ENCODE measurements around the gene ZNF641.
"Not testable (repeated sequence)": the region's sequence is repeated elsewhere in the genome, so short reads cannot be mapped to it uniquely, and the experiment has no call there.

ZNF641 gene

DNA sequence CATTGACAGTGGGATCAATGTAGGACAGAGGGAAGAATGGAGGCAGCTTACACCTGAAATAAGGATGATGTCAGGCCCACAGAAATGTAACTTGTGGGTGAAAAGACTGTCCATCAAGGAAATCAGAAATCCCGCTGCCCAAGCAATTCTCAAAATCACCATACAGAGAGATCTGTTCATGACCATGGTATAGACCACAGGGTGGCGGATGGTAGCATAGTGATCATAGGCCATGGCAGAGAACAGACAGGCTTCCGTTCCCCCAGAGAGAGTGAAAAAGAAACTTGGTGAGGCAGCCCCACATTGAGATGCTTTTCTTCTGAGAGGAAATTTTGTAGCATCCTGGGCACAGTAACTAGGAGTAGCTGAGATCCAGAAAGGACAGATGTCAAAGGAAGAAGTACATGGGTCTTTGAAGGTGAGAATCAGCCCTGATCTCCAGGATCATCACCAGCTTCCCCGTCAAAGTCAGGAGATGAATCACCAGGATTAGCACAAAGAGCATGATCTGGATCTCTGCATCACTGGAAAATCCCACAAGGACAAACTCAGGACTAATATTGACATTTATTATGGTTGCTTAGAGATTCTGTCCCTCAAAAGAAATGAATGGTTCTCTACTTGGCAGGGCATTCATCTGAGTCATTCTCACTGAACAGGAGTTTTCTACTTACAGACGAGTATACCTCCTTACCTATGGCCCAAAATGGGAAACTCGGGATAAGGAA is 5.5 kb upstream of the ZNF641 start:
- FAIRE-seq: no peak
- no peak for DNase-seq (ENCODE audit: insufficient read length)
- TF ChIP-seq POLR2A (IDR thresholded peaks at IDR 0.05; ENCODE audit: low read depth, low read length): no peak
- TF ChIP-seq TAF1 (IDR thresholded peaks at IDR 0.05; ENCODE audit: borderline replicate concordance, low read depth, low read length): no peak
- TF ChIP-seq POLR2AphosphoS5 (IDR thresholded peaks at IDR 0.05; ENCODE audit: low read depth, low read length): no peak

DNA sequence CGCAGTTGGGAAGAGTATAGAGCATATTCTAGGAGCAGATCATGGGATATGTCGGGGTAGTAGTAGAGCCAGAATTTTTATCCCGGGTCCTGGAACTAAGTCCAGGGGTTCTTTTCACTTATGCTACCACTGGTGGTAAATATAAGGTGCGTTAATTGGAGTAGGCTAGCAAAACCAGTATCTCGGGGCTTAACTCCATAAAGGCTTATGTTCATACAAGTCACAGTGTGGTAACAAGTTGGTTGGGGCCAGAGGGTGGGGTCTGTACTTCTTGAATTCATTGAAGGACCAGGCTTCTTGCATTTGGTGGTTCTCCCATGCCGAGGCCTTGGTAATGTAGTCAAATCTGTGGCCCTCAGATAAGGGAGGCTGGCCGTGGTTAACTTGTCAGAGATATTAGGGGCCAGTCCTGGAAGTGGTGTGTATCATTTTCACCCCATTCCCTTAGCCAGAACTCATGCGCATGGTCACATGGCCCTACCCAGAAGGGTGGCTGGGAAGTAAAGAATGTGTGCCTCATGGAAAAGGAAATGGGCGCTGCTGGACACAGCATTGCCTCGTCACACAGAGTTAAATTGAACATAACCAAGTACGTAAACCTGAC is 1.5 kb upstream of the ZNF641 start:
- TF ChIP-seq POLR2A (IDR thresholded peaks at IDR 0.05; ENCODE audit: low read depth, low read length) (no peak), TAF1 (IDR thresholded peaks at IDR 0.05; ENCODE audit: borderline replicate concordance, low read depth, low read length) (no peak), POLR2AphosphoS5 (IDR thresholded peaks at IDR 0.05; ENCODE audit: low read depth, low read length) (no peak)
- FAIRE-seq (no peak), DNase-seq (ENCODE audit: insufficient read length) (no peak)

DNA sequence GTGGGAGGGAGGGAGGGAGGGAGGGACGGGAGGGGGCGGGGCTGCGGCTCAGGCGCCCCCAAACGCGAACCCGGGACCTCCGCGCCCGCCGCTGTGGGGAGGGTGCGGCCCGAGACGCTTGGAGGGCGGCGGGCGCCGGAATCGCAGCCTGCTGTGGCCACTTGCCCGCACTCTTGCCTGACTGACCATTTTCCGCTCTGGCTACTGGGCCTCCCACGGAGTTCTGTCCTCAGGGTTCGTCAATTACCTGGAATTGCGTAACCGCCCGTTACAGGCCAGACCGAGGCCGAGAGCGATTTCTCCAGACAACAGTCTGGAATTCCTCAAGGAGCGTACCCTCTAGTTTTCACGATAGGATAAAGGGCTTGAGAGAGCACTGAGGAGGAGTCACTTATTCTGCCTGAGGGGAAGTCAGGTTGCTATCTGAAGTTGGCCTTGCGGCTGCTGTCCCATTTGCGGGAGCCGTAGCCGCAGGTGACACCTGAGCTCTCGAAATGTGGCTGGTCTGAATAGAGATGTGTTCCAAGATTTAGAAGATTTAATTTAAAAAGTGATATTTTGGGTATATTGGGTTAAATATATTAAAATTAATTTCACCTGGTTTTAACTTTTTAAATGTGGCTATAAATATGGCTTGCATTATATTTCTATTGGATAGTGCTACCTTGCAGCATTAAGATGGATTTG is 446 bp upstream of the ZNF641 start:
- FAIRE-seq (peak; percentile 53), DNase-seq (ENCODE audit: insufficient read length) (no peak)

DNA sequence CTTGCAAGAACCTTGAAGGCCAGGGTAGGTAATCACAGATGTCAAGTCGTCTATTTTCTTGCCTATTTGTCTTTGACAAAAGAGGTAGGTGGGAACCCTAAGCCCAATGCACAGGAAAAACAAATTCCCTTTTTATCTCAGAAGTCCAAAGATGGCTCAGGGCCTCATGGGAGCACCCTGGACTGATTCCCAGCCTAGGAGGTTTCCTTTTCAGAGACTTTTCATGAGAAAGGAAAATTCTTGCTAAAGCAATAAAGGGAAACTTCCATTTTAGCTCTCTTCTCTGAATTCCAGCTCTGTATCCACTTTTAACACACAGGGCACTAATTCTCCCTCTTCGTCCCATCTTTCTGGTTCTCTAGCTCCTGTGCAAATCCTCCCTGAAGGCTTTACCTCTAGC is 1.2 kb downstream of the ZNF641 start:
- TF ChIP-seq TAF1 (IDR thresholded peaks at IDR 0.05; ENCODE audit: borderline replicate concordance, low read depth, low read length) (no peak), POLR2A (IDR thresholded peaks at IDR 0.05; ENCODE audit: low read depth, low read length) (no peak), POLR2AphosphoS5 (IDR thresholded peaks at IDR 0.05; ENCODE audit: low read depth, low read length) (no peak)
- DNase-seq (ENCODE audit: insufficient read length): no peak
- no peak for FAIRE-seq

More for the DNA sequence above, 446 bp upstream of the ZNF641 start:
- TF ChIP-seq POLR2AphosphoS5 (IDR thresholded peaks at IDR 0.05; ENCODE audit: low read depth, low read length) (no peak), POLR2A (IDR thresholded peaks at IDR 0.05; ENCODE audit: low read depth, low read length) (no peak), TAF1 (IDR thresholded peaks at IDR 0.05; ENCODE audit: borderline replicate concordance, low read depth, low read length) (no peak)

DNA sequence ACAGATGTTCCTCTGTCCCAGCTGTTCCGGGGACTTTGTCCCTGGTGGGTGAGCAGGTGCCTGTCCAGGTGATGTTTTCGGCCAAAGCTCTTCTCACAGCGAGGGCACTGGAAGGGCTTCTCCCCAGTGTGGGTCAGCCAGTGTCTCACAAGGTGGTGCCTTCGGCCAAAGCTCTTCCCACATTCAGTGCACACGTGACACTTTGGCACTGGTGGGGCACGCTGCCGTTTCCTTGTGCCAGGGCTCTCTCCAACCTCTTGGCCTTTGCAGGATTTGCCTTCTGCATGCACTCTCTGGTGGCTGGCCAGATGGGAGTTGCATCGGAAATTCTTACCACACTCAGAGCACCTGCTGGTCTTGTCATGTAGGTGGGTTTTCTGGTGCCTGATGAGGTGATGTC is 7.7 kb downstream of the ZNF641 start:
- DNase-seq (ENCODE audit: insufficient read length) (no peak), FAIRE-seq (no peak)
- TF ChIP-seq POLR2A (IDR thresholded peaks at IDR 0.05; ENCODE audit: low read depth, low read length) (no peak), TAF1 (IDR thresholded peaks at IDR 0.05; ENCODE audit: borderline replicate concordance, low read depth, low read length) (no peak), POLR2AphosphoS5 (IDR thresholded peaks at IDR 0.05; ENCODE audit: low read depth, low read length) (no peak)

DNA sequence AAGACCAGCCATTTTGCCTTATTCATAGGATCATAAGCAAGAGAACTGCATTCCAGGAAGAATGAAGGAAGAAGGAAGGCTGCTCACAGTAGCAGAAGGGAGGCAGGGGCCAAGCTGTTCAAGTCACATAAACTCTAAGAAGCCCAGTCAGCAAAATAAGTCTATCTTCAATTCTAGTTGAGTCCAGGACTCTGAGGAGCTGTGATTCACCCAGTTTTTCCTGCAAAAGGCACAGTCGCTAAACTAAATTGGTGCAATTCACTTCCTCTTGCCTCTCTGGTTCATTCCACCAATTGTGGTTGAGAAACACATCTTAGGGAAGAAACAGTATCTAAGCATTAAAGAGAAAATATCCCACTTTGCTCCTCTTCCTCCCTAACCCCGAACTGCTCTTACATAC is 9.8 kb downstream of the ZNF641 start:
- TF ChIP-seq TAF1 (IDR thresholded peaks at IDR 0.05; ENCODE audit: borderline replicate concordance, low read depth, low read length): no peak
- TF ChIP-seq POLR2AphosphoS5 (IDR thresholded peaks at IDR 0.05; ENCODE audit: low read depth, low read length): no peak
- DNase-seq (ENCODE audit: insufficient read length): no peak
- FAIRE-seq: no peak

DNA sequence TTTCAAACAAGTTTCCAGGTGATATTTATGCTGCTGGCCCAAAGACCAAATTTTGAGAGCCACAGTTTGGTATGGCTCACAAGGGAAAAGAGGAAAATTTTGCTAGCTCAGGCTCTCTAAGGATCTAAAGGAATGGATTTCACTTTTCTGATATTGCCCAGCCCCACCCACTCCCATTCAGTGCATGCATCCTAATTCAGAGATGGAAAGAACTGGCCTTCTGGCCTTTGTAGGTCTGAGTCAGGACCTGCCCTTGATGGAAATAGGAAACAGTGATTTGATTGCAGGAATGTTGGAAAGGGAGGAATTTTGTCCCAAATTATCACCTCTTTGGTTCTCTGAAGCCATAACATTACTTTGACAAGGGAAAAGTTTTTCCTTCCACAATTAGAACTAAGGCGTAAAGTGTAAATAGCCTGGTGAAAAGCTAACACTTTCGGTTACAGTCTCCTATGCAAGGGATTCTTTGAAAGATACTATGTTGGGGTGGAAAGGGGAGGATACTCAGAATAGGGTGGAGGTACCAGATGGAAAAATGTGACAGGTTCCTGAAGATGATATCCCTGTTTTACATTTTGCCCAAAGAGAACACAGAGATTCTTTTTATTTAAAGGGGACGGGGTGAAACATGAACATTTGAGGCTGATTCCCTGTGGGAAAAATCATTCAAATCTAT is 11.1 kb downstream of the ZNF641 start:
- DNase-seq (ENCODE audit: insufficient read length) (no peak), FAIRE-seq (no peak)
- TF ChIP-seq TAF1 (IDR thresholded peaks at IDR 0.05; ENCODE audit: borderline replicate concordance, low read depth, low read length) (no peak), POLR2AphosphoS5 (IDR thresholded peaks at IDR 0.05; ENCODE audit: low read depth, low read length) (no peak), POLR2A (IDR thresholded peaks at IDR 0.05; ENCODE audit: low read depth, low read length) (no peak)

DNA sequence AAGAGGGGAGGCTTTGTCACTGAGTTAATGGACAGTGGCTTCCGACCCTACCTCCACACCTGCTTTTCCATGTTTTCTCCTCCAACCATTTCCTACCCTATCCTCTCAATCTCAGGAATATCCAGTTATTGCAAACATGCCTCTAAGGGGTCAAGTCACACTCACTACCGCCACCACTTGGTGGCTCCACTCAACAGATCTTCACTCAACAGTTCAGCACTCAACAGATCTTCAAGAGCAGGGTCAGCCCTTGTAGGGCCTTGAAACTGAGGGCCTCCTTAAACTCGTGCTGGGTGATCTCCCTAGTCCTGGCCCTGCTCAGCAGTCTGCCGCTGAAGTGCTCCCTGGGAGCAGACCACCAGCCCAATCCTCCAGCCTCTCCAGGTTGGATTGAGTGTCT is 14.2 kb downstream of the ZNF641 start:
- DNase-seq (ENCODE audit: insufficient read length) (no peak), FAIRE-seq (no peak)
- TF ChIP-seq POLR2A (IDR thresholded peaks at IDR 0.05; ENCODE audit: low read depth, low read length): no peak
- TF ChIP-seq POLR2AphosphoS5 (IDR thresholded peaks at IDR 0.05; ENCODE audit: low read depth, low read length): no peak
- no peak for TF ChIP-seq TAF1 (IDR thresholded peaks at IDR 0.05; ENCODE audit: borderline replicate concordance, low read depth, low read length)

DNA sequence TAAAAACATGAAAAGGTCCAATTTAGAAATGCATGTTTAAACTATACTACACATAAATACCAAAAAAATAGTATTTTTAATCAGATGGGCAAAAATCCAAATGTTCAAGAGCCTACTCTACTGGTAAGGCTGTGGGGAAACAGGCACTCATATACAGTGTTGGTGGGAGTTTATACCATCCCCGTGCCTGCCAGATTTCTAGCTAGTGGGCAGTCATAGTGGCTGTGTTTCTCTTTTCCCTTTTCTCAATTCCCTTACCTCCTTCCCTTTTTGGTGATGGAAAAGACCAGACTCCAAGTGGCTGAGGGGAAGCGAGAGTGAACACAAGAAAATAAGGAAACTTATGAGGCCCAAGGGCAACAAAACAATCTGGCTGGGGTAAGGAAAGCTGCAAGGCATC is 14.7 kb downstream of the ZNF641 start:
- no peak for TF ChIP-seq POLR2A (IDR thresholded peaks at IDR 0.05; ENCODE audit: low read depth, low read length)
- TF ChIP-seq POLR2AphosphoS5 (IDR thresholded peaks at IDR 0.05; ENCODE audit: low read depth, low read length): no peak
- no peak for TF ChIP-seq TAF1 (IDR thresholded peaks at IDR 0.05; ENCODE audit: borderline replicate concordance, low read depth, low read length)
- DNase-seq (ENCODE audit: insufficient read length) (no peak), FAIRE-seq (no peak)

DNA sequence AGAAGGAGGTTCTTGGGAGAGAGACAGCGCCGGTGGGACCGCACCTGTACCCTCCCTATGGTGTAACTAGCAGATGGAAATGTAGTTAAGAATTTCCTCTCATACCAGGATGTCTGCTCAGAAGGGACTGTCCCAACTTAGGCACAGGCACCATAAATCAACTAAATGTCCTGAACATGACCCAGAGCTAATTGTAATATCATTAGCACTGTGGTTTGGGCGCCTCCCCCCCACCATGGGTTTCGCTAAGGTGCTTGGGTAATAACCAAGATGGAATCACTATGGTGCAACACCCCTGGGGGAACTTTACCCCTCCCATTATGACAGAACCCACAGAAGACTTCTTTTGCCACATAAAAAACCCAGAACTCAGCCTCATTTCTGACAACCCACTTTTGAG is 15.9 kb downstream of the ZNF641 start:
- no peak for DNase-seq (ENCODE audit: insufficient read length)
- no peak for FAIRE-seq
- TF ChIP-seq TAF1 (IDR thresholded peaks at IDR 0.05; ENCODE audit: borderline replicate concordance, low read depth, low read length): no peak
- no peak for TF ChIP-seq POLR2A (IDR thresholded peaks at IDR 0.05; ENCODE audit: low read depth, low read length)
- TF ChIP-seq POLR2AphosphoS5 (IDR thresholded peaks at IDR 0.05; ENCODE audit: low read depth, low read length): no peak

DNA sequence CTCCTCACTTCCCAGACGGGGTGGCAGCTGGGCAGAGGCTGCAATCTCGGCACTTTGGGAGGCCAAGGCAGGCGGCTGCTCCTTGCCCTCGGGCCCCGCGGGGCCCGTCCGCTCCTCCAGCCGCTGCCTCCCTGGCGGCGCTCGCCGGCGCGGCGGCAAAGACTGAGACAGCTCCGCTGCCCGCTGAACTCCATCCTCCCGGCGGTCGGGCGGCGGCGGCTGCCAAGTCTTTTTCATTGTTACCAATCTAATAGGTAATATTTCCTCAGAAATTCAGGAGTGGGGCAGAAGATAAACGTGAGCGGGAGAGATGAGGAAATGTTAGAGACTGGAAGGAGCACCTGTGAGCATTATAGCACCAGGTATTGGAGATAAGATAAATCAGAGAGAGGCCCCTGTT is 17.0 kb downstream of the ZNF641 start:
- DNase-seq (ENCODE audit: insufficient read length); FAIRE-seq: not testable (repeated sequence)
